GM19238 (cell line): ENCODE measurements around the gene GDPGP1.
"Not testable (repeated sequence)": the region's sequence is repeated elsewhere in the genome, so short reads cannot be mapped to it uniquely, and the experiment has no call there.

ENCODE experiments used
- DNase-seq: peaks from one replicate; pipeline ENCODE4 v3.0.0; 2011; ENCODE audit warnings: low spot score; ENCODE audit not compliant: insufficient read length

GDPGP1 gene

GRCh38 chr15:90260731-90261130 is 26.7 kb downstream of the GDPGP1 start:
- DNase-seq = not testable (repeated sequence)

- DNase-seq = no peak
Observed at GRCh38 chr15:90261811-90262210, 27.8 kb downstream of the GDPGP1 start.

GRCh38 chr15:90262426-90262825 is 28.4 kb downstream of the GDPGP1 start:
- DNase-seq = no peak

- DNase-seq = no peak
Observed at GRCh38 chr15:90264671-90265070, 30.7 kb downstream of the GDPGP1 start.

GRCh38 chr15:90265271-90266060 is 31.5 kb downstream of the GDPGP1 start, which contains the start of gene NGRN:
NGRN (plus strand) TSS chr15:90265672; CDS start chr15:90265713, 41 bp downstream.
- peak; percentile 79 for DNase-seq

- DNase-seq = no peak
Observed at GRCh38 chr15:90266061-90266431, 32.0 kb downstream of the GDPGP1 start.

GRCh38 chr15:90266485-90266884 is 32.5 kb downstream of the GDPGP1 start:
- no peak for DNase-seq

- no peak for DNase-seq
Observed at GRCh38 chr15:90268415-90268814, 34.4 kb downstream of the GDPGP1 start.

GRCh38 chr15:90270502-90271150 is 36.6 kb downstream of the GDPGP1 start:
- DNase-seq = no peak

- no peak for DNase-seq
Observed at GRCh38 chr15:90271459-90272166, 37.6 kb downstream of the GDPGP1 start.

- DNase-seq = not testable (repeated sequence)
Observed at GRCh38 chr15:90278467-90278866, 44.5 kb downstream of the GDPGP1 start.

- not testable (repeated sequence) for DNase-seq
Observed at GRCh38 chr15:90280743-90281142, 46.7 kb downstream of the GDPGP1 start.

GRCh38 chr15:90281637-90282036 is 47.6 kb downstream of the GDPGP1 start:
- not testable (repeated sequence) for DNase-seq

GRCh38 chr15:90286678-90287077 is 52.7 kb downstream of the GDPGP1 start:
- no peak for DNase-seq

GRCh38 chr15:90287101-90287500 is 53.1 kb downstream of the GDPGP1 start:
- no peak for DNase-seq

GRCh38 chr15:90287946-90288345 is 53.9 kb downstream of the GDPGP1 start:
- no peak for DNase-seq

GRCh38 chr15:90291679-90292356 is 57.8 kb downstream of the GDPGP1 start:
- peak; percentile 14 for DNase-seq

GRCh38 chr15:90293040-90293810 is 59.2 kb downstream of the GDPGP1 start:
- not testable (repeated sequence) for DNase-seq

- DNase-seq = no peak
Observed at GRCh38 chr15:90294159-90294558, 60.1 kb downstream of the GDPGP1 start.

- no peak for DNase-seq
Observed at GRCh38 chr15:90294601-90295269, 60.7 kb downstream of the GDPGP1 start.
